GM21723 (cell line): ENCODE measurements around the gene FTH1.
A peak's percentile ranks its signal among the peaks of the same experiment; 100 is the strongest.

Experiments used
- ATAC-seq: cut with Tn5 transposase; IDR thresholded peaks from one replicate; pipeline ENCODE4 v1.9.1; 2021; ENCODE audit warnings: mild to moderate bottlenecking, moderate library complexity; ENCODE audit not compliant: unreplicated experiment

FTH1 gene

GRCh38 chr11:61949169-61950034 is 18.0 kb downstream of the FTH1 start:
- no peak for ATAC-seq

- no peak for ATAC-seq
These were observed 18.9 kb downstream of the FTH1 start for GRCh38 chr11:61948505-61948904.

- peak; percentile 59 for ATAC-seq
These were observed 19.8 kb downstream of the FTH1 start for GRCh38 chr11:61947486-61948210.

GRCh38 chr11:61946894-61947293 is 20.5 kb downstream of the FTH1 start:
- no peak for ATAC-seq

GRCh38 chr11:61945191-61945590 is 22.2 kb downstream of the FTH1 start:
- no peak for ATAC-seq

- no peak for ATAC-seq
These were observed 27.0 kb downstream of the FTH1 start for GRCh38 chr11:61940466-61940865.

GRCh38 chr11:61935861-61936260 is 31.6 kb downstream of the FTH1 start:
- no peak for ATAC-seq

- no peak for ATAC-seq
These were observed 36.5 kb downstream of the FTH1 start for GRCh38 chr11:61930933-61931332.

- no peak for ATAC-seq
These were observed 38.8 kb downstream of the FTH1 start for GRCh38 chr11:61928606-61929005.

- ATAC-seq = no peak
These were observed 39.9 kb downstream of the FTH1 start for GRCh38 chr11:61927501-61927900.

GRCh38 chr11:61926235-61926634 is 41.2 kb downstream of the FTH1 start:
- no peak for ATAC-seq

- no peak for ATAC-seq
These were observed 41.7 kb downstream of the FTH1 start for GRCh38 chr11:61925736-61926135.

GRCh38 chr11:61924064-61924455 is 43.4 kb downstream of the FTH1 start:
- ATAC-seq = no peak

GRCh38 chr11:61923166-61924063 is 44.0 kb downstream of the FTH1 start:
- ATAC-seq = no peak

- no peak for ATAC-seq
These were observed 44.9 kb downstream of the FTH1 start for GRCh38 chr11:61922539-61922938.

GRCh38 chr11:61921446-61921845 is 46.0 kb downstream of the FTH1 start:
- no peak for ATAC-seq

GRCh38 chr11:61919705-61920631 is 47.5 kb downstream of the FTH1 start:
- ATAC-seq = no peak

GRCh38 chr11:61918938-61919704 is 48.3 kb downstream of the FTH1 start:
- no peak for ATAC-seq

- ATAC-seq = no peak
These were observed 49.0 kb downstream of the FTH1 start for GRCh38 chr11:61918251-61918937.
